Stimulated activated CD4-positive, alpha-beta T cell treated with anti-CD3 and anti-CD28 coated beads, Interleukin-12 subunit alpha, Interleukin-12 subunit beta, amount 100 ng/mL, for 4 hours (primary cell): Measurements from ENCODE around the gene G0S2.
A peak's percentile ranks its signal among the peaks of the same experiment; 100 is the strongest.

Experiments
- DNase-seq: peaks from one replicate; pipeline ENCODE4 v3.0.0-alpha.2; 2020

The G0S2 gene

GRCh38 chr1:209674957-209675564 is at the start of gene G0S2:
Gene G0S2 (plus strand): TSS chr1:209675412. CDS start chr1:209675685, 273 bp downstream.
- DNase-seq = peak; percentile 43

DNA sequence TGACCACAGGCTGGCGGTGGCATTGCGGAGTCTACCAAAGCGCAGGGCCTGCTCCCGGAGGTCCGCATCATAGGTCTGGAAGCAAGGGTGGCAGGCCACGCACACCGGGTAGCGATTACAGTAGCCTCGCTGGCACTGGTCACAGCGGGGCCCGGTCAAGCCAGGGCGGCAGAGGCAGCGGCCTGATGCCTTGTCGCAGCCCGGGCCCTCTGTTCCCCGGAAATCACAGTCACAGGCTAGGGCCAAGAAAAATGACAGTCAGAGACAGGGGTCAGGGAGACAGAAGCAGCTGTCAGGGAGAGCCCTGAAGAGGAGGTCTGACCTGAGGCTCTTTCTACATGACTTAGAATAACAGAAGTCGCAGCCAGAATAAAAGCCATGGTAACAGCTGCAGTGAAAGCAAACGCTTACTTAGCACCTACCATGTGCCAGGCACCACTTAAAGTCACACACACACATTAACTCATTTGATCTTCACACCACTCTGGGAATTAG is 49.4 kb upstream of the G0S2 start:
- no peak for DNase-seq

GRCh38 chr1:209626346-209627026 is 48.7 kb upstream of the G0S2 start:
- no peak for DNase-seq

DNA sequence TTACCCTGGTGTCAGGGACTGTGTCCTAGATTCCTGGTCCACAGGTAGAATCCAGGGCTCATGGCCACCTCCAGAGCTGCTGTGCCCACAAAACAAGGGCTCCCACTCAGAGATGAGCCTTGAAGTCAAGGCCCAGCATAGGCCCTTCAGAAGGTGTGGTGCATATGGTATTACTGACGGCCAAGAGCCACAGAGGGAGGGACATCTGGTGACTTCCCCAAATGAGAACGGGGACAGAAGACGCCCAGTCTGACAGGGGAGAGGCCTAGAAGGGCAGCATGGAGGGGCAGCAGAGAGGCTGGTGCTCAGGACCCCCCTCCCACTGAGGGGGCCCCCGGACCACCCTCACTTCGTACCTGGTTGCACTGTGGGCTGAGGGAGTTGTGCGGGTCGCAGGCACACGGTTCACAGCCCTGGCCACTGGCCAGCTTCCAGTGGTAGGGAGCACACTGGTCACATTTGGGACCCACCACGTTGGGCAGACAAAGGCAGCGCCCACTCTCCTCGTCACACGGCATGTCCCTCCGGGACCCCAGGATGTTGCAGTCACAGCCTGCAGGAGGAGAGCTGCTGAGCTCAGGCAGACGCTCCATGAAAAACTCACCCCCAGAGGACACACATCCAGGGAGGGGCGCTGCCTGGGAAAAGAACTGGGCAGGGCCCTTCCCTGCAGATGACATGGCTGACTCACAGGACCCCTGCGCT is 48.0 kb upstream of the G0S2 start:
- DNase-seq = no peak

- DNase-seq = peak; percentile 84
Observed at GRCh38 chr1:209627732-209628196, 47.4 kb upstream of the G0S2 start.

GRCh38 chr1:209628618-209629299 is 46.5 kb upstream of the G0S2 start:
- no peak for DNase-seq

- no peak for DNase-seq
Observed at GRCh38 chr1:209629621-209630382, 45.4 kb upstream of the G0S2 start.

GRCh38 chr1:209630383-209631225 is 44.6 kb upstream of the G0S2 start:
- DNase-seq = no peak

DNA sequence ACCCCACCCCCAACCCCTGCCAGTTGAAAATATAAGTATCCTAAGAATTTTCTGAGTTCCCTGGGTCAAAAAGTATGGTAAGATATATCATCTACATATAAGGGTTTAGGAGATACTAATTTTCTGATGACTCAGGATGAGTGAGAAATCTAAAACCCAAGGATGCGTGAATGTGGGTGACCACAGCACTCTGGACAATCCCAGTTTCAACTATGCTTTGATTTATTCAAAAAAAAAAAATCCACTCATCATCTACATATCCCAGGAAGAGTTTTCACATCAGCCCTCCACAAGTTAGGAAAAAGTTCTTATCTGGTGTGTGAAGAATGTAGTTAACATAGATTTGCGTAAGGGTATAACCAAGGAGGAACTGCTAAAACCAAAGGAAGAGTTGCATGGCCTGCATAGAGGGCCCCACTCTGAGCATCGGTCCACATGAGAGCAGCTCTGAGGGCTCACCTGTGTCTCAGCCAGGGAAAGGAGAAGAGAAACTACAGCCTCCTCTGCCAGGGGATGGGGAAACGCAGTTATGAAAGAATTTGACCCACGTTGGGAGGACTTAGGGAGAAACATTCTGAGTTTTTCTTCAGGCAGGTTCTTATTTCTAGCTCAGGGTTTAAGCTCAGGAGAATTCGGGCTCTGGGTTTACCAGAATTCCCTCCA is 41.7 kb upstream of the G0S2 start:
- no peak for DNase-seq

GRCh38 chr1:209634005-209634737 is 41.0 kb upstream of the G0S2 start:
- DNase-seq = no peak

DNA sequence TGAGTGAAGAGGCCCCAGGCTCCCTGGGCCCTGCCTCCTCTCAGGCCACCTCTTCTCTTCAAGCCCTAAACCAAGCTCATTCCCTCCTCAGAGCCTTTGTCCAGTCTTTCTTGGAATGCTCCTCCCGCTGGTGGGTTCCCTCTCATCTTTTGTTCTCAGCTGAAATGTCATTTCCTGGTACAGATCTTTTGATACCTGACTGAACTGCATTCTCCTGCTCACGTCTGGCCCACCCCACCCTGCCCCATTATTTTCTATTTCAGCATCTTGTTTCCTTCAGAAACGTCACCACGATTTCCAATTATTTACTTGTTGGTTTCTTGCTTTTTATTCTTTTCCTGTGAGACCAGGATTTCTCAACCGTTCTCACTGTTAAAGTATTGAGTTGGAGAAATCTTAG is 39.4 kb upstream of the G0S2 start:
- DNase-seq = no peak

- no peak for DNase-seq
Observed at GRCh38 chr1:209641832-209642172, 33.4 kb upstream of the G0S2 start.

DNA sequence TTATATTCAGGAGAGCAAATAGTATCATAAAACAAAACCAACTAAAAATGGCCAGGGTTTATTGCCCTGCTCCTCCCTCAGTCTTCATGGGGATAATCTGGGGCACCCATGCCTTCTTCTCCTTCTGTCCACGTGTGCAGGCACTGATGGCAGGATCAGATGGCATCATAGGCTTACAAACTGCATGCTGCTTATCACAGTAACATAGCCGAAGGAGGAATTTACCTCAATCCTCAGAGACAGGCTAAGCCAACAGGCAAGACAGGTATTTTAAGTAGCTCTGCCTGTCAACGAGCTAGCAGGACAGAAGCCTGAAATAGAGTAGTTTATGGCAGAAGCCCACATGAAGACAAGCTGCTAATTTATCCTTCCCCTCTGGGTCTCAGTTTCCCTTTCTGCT is 32.4 kb upstream of the G0S2 start:
- DNase-seq = no peak

DNA sequence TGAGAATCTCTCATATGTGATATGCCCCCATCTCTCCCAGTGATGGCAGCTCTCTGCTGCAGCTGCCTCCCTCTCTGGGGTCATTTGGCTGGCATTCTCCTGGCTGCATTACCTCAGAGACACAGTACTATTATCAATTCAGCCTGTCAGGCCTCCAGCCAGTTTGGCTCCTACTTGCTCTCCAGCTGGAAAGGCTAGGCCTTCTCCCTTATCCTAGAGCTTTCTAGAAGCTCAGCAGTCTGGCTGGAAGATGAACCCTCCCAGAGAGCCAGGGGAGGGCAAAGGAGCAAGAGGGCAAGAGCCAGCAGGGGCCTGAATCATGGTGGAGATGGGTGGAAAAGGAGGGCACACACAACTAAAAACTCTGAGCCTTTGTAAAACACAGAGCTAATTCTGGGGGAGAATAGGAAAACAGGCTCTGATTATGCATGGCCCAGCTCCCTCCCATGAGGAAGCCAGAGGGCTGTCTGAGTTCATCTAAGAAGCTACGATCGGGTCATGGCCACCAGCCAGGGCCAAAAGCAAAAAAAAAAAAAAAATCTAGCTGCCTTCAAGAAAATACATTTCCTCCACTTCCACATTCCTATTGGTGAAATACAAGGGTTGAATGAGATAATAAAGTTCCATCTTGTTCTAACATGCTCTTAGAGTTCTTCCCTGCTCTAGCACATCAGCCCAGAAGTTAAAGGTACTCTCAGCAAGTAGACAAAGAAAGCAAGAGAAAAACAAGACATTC is 31.8 kb upstream of the G0S2 start:
- no peak for DNase-seq

GRCh38 chr1:209645574-209646452 is 29.4 kb upstream of the G0S2 start:
- no peak for DNase-seq

- no peak for DNase-seq
Observed at GRCh38 chr1:209646558-209646957, 28.7 kb upstream of the G0S2 start.

- no peak for DNase-seq
Observed at GRCh38 chr1:209647156-209647555, 28.1 kb upstream of the G0S2 start.

DNA sequence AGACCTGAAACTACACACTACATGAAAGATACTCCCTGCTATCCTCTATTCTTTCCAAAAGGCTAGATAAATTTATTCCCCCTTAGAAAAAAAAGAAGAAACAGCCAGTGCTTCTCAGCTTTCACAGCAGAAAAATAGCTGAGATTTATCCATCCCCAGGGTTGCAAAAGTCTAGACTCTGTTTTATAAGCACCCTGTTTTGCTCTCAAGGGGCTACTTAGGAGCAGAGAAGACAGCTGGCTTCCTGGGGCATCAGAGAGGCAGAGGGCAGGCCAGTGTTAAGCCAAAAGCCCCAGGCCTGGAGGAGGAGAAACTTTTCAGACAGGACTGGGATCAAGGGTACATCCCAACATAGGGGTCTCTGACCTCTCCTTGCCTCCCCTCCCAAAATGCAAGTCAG is 26.9 kb upstream of the G0S2 start:
- DNase-seq = no peak
